Measurements from ENCODE around the gene PHF2.

Gene PHF2

DNA sequence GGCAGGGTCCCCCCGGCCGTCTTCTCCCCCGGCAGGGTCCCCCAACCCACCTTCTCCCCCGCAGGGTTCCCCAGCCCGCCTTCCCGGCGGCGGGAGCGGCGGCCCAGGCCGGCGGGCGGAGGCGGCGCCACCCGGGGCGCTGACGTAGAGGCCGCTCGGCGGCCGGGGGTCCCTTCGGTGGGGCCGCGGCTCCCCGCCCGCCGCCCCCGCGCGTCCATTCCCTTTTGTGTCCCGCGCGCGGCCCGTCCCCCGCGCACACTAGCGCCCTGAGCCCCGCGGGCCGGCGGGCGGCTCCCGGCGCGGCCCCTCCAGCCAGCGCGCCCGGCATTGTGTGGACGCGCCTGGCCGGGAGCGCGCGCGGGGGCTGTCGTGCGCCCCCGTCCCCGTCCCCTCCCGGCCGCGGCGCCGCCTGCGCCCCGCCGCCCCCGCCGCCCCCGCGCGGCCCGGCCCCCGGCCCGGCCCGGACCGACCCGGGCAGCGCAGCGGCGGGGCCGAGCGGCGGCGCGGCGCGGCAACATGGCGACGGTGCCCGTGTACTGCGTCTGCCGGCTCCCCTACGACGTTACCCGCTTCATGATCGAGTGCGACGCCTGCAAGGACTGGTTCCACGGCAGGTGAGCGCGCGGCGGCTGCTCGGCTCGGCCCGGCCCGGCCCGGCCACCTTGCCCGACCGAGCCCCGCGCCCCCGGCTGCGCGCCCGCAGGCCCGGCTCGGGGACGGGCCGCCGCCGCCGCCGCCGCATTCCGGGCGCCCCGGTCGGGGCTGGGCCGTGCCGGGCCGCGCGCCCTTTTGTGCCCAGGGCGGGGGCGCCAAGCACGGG lies at the start of gene PHF2:
PHF2 (plus strand) TSS at position 327 of the 820 bp plus-strand sequence; CDS start at position 517, 190 bp downstream.
- ChIA-PET POLR2A (interaction anchor here (1.1 kb wide), 1 partner anchor 10 kb away, joined by 14 read pairs; no protein-coding TSS in a partner anchor), CTCF (no interaction called here)
- TF ChIP-seq, protein P1, sequence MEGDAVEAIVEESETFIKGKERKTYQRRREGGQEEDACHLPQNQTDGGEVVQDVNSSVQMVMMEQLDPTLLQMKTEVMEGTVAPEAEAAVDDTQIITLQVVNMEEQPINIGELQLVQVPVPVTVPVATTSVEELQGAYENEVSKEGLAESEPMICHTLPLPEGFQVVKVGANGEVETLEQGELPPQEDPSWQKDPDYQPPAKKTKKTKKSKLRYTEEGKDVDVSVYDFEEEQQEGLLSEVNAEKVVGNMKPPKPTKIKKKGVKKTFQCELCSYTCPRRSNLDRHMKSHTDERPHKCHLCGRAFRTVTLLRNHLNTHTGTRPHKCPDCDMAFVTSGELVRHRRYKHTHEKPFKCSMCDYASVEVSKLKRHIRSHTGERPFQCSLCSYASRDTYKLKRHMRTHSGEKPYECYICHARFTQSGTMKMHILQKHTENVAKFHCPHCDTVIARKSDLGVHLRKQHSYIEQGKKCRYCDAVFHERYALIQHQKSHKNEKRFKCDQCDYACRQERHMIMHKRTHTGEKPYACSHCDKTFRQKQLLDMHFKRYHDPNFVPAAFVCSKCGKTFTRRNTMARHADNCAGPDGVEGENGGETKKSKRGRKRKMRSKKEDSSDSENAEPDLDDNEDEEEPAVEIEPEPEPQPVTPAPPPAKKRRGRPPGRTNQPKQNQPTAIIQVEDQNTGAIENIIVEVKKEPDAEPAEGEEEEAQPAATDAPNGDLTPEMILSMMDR (IDR thresholded peaks at IDR 0.05; ENCODE audit: insufficient read depth, low read length, missing control alignments), result no peak
- peak within 1 kb of the TSS; percentile 70 for H3K4me3 ChIP-seq (ENCODE audit: low read depth, low read length)
- no peak for DNase-seq (ENCODE audit: low read depth, low spot score)

DNA sequence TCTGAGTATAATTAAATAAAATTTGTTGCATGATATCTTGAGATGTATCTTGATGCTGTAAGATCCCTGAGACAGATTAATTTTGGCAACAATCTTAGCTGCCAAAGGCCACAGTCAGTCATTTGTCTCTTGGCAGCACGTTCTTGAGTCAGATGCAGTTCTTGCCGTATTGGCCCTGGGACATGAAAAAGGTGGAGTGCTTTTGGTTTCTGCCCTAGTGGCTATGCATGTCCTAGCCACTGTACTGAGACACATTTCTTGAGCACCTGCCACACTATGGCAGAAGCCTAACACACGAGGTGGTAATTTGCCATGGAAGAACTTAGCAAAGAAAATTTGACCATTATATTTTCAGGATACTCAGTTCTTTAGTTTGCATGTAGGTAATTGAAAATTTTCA lies 45.0 kb upstream of the PHF2 start:
- TF ChIP-seq, protein P1 (IDR thresholded peaks at IDR 0.05; ENCODE audit: insufficient read depth, low read length, missing control alignments), result no peak
- DNase-seq (ENCODE audit: low read depth, low spot score), result no peak
- CTCF ChIA-PET, result no interaction called here
- H3K4me3 ChIP-seq (ENCODE audit: low read depth, low read length), result no peak overlapping the region
- POLR2A ChIA-PET, result no interaction called here

DNA sequence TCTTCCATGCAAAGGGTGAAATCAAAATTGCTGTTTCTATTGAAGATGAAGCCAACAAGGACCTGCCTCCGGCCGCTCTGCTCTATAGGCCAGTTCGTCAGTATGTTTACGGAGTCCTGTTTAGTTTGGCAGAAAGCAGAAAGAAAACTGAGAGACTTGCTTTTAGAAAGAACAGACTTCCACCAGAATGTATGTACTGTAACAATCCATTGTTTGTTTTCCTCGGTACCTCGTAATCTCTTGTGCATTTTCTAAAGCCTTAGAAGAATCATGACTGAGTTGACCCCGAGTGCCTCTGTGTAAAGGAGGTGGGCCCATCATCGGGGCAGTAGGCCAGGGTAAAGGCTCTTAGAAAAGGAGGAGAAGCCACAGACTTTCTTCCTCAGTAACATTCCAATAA lies 44.2 kb upstream of the PHF2 start:
- TF ChIP-seq, protein P1 (IDR thresholded peaks at IDR 0.05; ENCODE audit: insufficient read depth, low read length, missing control alignments), result no peak
- CTCF ChIA-PET, result interaction anchor here (2.4 kb wide), 1 partner anchor 34 kb away, joined by 7 read pairs; no protein-coding TSS in a partner anchor
- DNase-seq (ENCODE audit: low read depth, low spot score), result no peak
- no peak overlapping the region for H3K4me3 ChIP-seq (ENCODE audit: low read depth, low read length)
- POLR2A ChIA-PET, result no interaction called here

DNA sequence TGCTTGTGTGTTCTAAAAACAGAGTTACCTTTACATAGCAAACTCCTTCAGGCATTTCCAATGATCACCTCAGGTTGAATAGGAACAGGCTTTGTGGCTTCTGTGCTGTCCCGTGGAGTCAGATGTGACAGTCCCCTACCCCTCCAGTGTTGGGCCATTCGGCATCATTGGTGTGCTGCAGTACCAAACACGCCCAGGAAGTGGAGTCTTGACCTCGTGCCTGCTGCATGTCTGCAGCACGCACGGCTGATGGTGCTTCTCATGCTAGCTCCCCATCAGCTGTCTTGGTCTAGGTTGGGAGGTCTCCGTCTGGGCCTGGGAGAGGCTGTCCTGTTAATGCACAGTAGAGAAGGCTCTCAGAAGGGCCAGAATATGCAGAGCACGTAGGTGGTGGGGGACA lies 42.5 kb upstream of the PHF2 start:
- DNase-seq (ENCODE audit: low read depth, low spot score), result no peak
- TF ChIP-seq, protein P1 (IDR thresholded peaks at IDR 0.05; ENCODE audit: insufficient read depth, low read length, missing control alignments), result no peak
- CTCF ChIA-PET, result interaction anchor here (1.2 to 2.4 kb wide), 2 partner anchors 8 to 32 kb away, joined by 3 to 7 read pairs; no protein-coding TSS in a partner anchor
- no peak overlapping the region for H3K4me3 ChIP-seq (ENCODE audit: low read depth, low read length)
- POLR2A ChIA-PET, result no interaction called here

DNA sequence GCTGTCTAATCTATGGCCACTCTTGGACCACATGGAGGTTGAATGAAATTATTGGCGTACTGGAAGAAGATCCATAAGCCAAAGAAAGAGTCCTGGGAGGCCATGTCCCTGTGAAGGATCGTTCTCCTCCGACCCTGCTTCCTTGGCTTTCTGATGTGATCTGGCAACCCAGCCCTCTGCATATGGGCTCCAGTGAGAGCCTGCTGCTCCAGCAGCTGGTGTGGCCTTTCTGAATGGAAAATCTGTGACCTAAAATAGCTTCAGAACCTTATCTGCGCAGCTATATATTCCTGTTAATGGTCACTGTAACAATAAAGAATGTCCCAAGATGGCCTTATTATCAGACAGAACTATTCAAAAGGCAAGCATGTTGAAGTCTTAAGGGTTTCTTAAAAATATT lies 40.2 kb upstream of the PHF2 start:
- POLR2A ChIA-PET, result no interaction called here
- CTCF ChIA-PET, result interaction anchor here (5.2 kb wide), 1 partner anchor 30 kb away, joined by 25 read pairs; no protein-coding TSS in a partner anchor
- TF ChIP-seq, protein P1 (IDR thresholded peaks at IDR 0.05; ENCODE audit: insufficient read depth, low read length, missing control alignments), result no peak
- no peak for DNase-seq (ENCODE audit: low read depth, low spot score)
- no peak overlapping the region for H3K4me3 ChIP-seq (ENCODE audit: low read depth, low read length)

DNA sequence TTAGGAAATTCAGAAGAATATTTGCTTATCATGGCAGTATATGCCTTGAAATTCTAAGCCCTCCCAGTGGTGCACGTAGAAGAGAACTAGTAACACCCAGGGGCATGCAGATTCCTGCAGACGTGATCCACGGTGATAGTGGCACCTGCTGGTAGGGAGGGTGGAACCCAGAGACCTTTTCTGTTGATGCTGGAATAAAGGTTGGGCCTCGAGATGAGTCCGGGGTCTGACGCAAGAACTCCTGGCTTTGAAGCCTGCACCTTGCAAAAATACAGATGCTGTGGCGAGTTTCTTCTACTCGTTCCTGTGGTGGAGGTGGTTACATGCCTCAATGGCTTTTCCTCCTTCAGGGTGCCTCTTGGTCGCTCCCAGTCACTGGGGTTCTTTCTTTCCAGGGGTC lies 39.5 kb upstream of the PHF2 start:
- ChIA-PET CTCF (interaction anchor here (5.2 kb wide), 1 partner anchor 29 kb away, joined by 25 read pairs; no protein-coding TSS in a partner anchor), POLR2A (interaction anchor here (0.5 kb wide), 1 partner anchor 81 kb away, joined by 3 read pairs; no protein-coding TSS in a partner anchor)
- no peak for DNase-seq (ENCODE audit: low read depth, low spot score)
- no peak overlapping the region for H3K4me3 ChIP-seq (ENCODE audit: low read depth, low read length)
- TF ChIP-seq, protein P1 (IDR thresholded peaks at IDR 0.05; ENCODE audit: insufficient read depth, low read length, missing control alignments), result no peak

Measured in AG04449 (cell line).